ENCODE measurements around the gene KRT28.

GRCh38 chr17:40795019-40795667 is 4.6 kb downstream of the KRT28 start:
- TF ChIP-seq, protein P1, sequence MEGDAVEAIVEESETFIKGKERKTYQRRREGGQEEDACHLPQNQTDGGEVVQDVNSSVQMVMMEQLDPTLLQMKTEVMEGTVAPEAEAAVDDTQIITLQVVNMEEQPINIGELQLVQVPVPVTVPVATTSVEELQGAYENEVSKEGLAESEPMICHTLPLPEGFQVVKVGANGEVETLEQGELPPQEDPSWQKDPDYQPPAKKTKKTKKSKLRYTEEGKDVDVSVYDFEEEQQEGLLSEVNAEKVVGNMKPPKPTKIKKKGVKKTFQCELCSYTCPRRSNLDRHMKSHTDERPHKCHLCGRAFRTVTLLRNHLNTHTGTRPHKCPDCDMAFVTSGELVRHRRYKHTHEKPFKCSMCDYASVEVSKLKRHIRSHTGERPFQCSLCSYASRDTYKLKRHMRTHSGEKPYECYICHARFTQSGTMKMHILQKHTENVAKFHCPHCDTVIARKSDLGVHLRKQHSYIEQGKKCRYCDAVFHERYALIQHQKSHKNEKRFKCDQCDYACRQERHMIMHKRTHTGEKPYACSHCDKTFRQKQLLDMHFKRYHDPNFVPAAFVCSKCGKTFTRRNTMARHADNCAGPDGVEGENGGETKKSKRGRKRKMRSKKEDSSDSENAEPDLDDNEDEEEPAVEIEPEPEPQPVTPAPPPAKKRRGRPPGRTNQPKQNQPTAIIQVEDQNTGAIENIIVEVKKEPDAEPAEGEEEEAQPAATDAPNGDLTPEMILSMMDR (IDR thresholded peaks at IDR 0.05 in 8 of 11, conservative IDR thresholded peaks at IDR 0.05 in 3 of 11): no peak
- TF ChIP-seq POLR2A (IDR thresholded peaks at IDR 0.05) (no peak), POLR2AphosphoS5 (IDR thresholded peaks at IDR 0.05) (no peak)
